VCaP (cell line): Measurements from ENCODE around the gene TMEM131L.

Experiments used
- H3K27ac ChIP-seq: fragments of 450-650 bp; 2 replicates; pipeline ENCODE4 v1.5.1; 2017
- TF ChIP-seq, protein P1 (sequence below): fragments of 450-650 bp; conservative IDR thresholded peaks from 2 replicates; pipeline ENCODE4 v1.5.1; 2017; ENCODE audit warnings: mild to moderate bottlenecking, moderate library complexity

TMEM131L gene

GRCh38 chr4:153531976-153532626, 65.9 kb downstream of the TMEM131L start:
- TF ChIP-seq, protein P1, sequence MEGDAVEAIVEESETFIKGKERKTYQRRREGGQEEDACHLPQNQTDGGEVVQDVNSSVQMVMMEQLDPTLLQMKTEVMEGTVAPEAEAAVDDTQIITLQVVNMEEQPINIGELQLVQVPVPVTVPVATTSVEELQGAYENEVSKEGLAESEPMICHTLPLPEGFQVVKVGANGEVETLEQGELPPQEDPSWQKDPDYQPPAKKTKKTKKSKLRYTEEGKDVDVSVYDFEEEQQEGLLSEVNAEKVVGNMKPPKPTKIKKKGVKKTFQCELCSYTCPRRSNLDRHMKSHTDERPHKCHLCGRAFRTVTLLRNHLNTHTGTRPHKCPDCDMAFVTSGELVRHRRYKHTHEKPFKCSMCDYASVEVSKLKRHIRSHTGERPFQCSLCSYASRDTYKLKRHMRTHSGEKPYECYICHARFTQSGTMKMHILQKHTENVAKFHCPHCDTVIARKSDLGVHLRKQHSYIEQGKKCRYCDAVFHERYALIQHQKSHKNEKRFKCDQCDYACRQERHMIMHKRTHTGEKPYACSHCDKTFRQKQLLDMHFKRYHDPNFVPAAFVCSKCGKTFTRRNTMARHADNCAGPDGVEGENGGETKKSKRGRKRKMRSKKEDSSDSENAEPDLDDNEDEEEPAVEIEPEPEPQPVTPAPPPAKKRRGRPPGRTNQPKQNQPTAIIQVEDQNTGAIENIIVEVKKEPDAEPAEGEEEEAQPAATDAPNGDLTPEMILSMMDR = no peak
- no peak overlapping the region for H3K27ac ChIP-seq

- TF ChIP-seq, protein P1 = no peak
- H3K27ac ChIP-seq = no peak overlapping the region
Observed at GRCh38 chr4:153532636-153533035, 66.5 kb downstream of the TMEM131L start.

- TF ChIP-seq, protein P1 = no peak
- H3K27ac ChIP-seq = no peak overlapping the region
Observed at GRCh38 chr4:153533387-153533786, 67.2 kb downstream of the TMEM131L start.

DNA sequence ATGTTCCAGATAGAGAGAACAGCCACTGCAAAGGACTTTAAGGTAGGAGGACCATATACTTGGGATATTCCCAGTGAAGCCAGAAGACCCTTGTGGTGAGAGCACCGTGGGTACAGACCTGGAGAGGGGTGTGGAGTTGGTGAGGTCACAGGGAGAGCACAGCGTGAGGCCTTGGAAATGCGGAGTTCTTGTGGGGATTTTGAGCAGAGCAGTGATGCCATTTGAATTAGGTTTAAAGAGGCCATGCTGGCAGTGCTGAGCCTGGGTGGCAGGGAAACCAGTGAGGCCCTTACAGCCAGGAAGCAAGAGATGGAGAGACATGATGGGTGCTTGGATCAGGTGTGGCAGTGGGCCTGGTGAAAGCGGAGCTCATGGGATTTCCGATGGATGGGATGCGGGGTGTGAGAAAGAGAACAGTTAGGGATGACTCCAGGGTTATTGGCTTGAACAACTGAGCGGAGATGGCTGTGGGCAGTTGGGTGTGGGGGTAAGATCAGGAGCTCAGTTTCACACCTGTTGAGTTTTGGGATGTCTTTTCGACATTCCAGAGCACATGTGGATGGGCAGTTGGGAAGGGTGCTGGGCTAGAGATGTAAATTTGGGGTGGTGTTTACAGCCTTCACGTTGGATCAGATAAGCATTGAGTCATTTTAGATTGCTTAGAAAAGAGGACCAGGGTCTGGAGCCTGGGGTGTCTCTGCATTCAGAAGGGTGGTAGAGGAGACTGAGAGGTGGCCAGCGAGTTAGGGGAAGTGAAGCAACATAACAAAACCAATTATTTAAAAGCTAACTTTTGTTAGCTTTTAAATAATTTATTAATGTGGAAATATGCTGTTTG, 68.9 kb downstream of the TMEM131L start:
- TF ChIP-seq, protein P1 = no peak
- H3K27ac ChIP-seq = no peak overlapping the region

DNA sequence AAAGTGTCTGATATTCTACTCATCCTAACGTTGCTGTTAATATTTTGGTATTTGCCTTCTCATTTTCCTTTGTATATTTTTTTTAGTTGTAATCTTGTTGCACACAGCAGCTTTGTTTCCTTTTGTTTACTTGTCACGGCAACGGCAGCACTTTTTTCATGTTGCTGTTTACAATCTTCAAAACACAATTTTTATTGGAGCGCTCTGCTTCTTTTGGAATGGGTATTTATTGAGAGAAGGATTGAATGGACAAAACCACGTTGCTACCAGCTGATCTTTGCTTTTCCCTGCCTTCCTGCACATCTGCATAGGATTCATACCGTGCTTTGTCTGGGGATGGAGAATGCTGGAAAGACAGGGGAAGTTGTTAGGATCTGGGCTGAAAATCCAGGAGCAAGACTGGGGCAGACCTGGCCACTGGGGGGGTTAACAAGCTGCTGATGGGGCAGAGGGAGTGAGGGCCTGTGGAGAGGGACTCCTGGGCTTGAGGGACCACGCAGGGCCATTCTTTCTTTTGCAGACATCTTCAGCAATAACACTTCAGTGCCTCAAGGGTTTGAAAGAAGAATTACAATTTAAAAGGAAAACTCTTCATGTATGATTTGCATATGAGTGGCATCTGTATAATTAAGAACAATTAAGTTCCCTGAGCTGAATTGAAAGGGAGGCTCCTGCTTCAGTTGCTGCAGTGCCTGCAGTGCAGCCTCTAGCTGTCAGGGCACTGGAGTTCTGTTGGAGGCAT, 69.8 kb downstream of the TMEM131L start:
- TF ChIP-seq, protein P1 = peak; percentile 16; the same call in 1 of the 2 replicates
- no peak overlapping the region for H3K27ac ChIP-seq

DNA sequence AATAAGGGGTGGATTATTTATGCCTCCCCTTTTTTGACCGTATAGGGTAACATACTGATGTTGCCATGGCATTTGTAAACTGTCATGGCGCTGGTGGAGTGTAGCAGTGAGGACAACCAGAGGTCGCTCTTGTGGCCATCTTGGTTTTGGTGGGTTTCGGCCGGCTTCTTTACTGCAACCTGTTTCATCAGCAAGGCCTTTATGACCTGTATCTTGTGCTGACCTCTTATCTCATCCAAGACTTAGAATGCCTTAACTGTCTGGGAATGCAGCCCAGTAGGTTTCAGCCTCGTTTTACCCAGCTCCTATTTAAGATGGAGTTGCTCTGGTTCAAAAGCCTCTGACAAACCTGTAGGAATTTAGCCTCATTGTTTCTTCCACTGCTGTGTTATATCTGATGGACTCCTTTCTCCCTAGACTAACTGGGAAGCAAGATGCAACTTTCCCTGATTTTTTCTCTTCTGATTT, 71.4 kb downstream of the TMEM131L start:
- TF ChIP-seq, protein P1 = no peak

More for the DNA sequence above, 71.4 kb downstream of the TMEM131L start:
- no peak overlapping the region for H3K27ac ChIP-seq
